Left renal cortex interstitium (tissue), 4 donors: Measurements from ENCODE around the gene GSC2. TPM values are rescaled to one million over a fixed set of nuclear protein-coding genes. Genes with fewer than 3 reads are reported as not detected.
"Not testable (repeated sequence)": the region's sequence is repeated elsewhere in the genome, so short reads cannot be mapped to it uniquely, and the experiment has no call there.

Experiments used
- DNase-seq, 4 donors: peaks; one replicate each; pipeline ENCODE4 v3.0.0-alpha.2; 2013; ENCODE audit warnings: low read depth in 4 of 4, low spot score in 2 of 4, missing footprints in 1 of 4
- polyA plus RNA-seq, 4 donors: library from polyadenylated mRNA; unstranded; fragments of 120-200 nt; gene quantifications; one replicate each; pipeline ENCODE4 v1.2.1, GENCODE V29; 2013; ENCODE audit not compliant: insufficient read length in 4 of 4

GSC2 gene
- polyA plus RNA-seq, 4 donors: not detected

DNA sequence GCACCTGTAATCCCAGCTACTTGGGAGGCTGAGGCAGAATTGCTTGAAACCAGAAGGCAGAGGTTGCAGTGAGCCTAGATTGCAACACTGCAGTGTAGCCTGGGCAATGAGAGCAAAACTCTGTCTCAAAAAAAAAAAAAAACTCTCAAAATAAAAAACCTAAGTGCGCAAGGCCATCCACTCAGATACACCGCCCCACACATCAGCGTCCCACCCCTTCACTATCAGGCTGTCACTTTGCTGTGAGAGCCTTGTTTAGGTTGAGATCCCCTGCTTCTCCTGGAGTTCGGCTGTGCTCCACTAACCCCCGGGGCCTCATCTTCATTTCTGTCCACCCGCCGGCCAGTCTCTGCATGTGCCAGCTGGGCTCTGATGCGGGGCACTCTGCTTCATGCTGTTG, 16.3 kb upstream of the GSC2 start:
- DNase-seq: no peak

DNA sequence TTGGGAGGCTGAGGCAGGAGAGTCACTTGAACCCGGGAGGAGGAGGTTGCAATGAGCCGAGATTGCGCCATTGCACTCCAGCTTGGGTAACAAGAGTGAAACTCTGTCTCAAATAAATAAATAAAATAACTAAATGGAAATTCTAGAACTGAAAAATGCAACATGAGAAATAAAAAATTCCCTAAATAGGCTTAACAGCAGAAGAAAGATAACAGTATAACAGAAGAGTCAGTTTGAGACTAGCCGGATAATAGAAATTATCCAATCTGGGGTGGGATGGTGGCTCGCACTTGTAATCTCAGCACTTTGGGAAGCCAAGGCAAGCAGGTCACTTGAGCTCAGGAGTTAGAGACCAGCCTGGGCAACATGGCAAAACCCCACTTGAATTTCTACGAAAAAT, 14.3 kb upstream of the GSC2 start:
- DNase-seq: no peak

DNA sequence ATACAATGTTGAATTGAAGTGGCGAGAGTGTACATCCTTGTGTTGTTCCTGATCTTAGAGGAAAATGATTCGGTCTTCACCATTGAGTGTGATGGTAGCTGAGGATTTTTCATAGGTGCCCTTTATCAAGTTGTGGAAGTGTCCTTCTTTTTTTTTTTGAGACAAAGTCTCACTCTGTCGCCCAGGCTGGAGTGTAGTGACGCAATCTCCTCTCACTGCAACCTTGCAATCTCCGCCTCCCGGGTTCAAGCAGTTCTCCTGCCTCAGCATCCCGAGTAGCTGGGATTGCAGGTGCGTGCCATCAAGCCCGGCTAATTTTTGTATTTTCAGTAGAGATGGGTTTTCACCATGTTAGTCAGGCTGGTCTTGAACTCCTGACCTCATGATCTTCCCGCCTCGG, 8.6 kb upstream of the GSC2 start:
- DNase-seq: not testable (repeated sequence)

DNA sequence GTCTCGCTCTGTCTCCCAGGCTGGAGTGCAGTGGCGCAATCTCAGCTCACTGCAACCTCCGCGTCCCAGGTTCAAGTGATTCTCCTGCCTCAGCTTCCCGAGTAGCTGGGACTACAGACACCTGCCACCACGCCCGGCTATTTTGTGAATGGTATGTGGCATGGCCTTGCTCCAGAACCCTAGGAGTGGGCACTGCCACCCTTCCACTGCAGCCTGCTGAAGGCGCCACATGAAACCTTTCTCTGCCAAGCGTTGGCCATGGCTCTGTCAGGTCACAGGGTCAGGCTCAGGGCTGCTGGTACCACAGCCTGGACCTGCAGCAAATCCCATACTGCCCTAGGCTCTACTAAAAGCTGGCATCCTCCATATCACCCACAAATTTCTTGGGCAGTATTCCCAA, 6.0 kb upstream of the GSC2 start:
- DNase-seq: not testable (repeated sequence)

DNA sequence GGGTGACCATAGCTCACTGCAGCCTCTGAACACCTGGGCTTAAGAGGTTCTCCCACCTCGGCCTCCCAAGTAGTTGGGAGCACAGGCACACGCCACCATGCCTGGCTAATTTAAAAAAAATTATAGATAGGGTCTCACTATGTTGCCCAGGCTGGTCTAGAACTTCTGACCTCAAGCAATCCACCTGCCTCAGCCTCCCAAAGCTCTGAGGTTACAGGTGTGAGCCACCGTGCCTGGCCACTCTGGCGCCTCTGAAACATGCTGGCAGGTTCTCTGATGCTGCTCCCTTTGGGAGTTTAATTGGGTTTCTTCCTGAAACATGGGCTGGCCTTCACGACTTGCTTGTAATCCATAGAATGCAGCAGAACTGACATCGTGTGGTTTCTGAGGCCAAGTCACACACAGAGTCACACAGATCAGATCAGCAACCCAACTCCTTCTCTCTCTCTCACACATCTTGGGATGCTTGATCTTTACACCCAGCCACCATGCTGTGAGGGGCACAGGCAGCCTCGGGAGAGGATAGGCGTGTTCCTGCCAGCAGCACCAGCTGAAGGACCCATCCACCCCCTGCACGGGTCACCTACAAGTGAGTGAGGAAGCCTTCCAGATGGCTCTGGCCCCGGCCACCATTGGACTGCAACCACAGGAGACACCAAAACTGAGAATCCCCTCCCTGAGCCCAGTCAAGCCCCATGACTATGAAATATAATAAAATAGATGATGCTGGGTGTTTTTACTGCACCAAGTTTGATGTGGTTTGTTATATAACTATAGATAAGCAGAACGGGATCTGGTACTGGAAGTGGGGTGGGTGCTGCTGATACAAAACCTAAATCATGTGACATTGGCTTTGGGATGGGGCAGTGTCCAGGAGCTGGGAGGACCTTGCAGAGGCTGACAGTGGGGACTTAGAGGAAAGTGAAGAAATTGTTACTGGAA, 3.1 kb upstream of the GSC2 start:
- no peak for DNase-seq

DNA sequence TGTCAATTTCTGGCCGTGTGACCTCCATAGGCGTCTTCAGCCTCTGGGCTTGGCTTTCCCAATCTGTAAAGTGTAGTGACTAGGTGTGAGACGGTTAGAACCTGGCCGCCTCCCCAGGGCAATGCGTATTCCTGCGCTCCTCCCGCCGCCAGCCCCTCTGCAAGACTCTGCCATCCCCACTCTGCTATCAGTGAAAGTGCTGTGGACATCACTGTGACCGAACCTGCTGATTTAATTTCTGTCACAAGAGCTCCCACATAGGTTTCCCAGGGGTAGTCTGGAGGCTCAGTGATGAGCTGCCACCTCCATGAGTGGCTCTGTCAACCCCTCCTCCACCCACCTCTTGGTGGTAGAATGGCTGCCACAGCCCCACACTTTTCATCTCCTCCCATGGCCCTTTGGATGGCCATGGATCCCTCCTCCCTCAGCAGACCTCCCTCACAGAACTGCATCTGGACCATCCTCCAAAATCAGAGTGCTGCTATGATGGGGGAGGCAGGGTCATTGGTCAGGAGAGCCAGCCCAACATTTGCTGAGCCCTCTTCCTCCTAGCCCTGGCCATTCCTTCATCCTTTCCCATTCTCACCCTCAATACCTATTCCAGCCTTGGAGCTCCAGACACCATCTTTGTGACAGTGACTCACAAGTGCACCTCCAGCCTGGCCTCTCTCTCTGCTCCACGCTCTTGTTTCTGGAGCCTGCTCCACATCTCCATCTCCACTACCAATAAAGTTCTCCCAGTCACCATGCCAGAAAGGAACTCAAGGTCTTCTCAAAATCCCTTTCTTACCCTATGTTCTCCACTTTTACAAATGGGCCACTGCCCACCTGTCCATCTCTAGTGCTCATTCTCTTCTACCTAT, 1.5 kb upstream of the GSC2 start:
- no peak for DNase-seq

DNA sequence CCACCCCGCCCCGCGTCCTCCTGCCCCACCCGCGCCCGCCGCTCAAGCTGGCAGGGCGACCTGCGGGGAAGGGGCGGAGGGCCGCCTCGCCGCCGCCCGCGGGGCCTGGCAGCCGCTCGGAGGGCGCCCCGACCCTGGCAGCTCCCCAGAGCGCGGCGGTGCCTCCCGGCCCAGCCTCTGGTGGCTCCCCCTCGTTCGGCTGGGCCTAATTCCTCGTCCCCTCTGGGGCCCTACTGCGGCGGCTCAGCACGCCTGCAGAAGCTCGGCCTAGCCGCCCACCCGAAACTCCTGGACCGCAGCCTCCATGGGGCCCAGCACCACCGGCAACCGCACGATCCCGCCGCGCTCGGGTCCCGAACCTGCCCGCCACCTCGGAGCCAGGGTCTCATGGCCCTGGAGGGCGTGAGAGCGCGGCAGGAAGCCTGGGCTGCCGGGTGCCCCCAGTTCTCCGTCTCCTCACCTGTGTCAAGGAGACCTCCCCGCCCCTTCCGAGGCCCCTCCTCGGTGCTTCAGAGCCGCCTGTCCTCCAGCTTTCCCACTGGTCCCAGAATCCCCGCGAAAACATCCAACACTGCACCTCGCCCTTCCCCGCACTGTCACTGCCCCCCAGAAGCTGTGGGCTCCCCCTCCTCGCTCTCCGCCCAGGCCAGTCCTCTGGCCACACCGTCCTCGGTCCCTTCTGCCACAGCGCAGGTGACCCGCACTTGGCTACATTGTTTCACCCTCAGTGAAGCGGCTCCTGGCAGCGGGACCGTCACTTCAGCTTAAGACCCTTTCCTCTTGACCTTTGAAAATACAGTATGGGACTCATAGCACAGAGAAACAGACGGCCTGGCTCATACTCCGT, 613 bp upstream of the GSC2 start:
- no peak for DNase-seq

DNA sequence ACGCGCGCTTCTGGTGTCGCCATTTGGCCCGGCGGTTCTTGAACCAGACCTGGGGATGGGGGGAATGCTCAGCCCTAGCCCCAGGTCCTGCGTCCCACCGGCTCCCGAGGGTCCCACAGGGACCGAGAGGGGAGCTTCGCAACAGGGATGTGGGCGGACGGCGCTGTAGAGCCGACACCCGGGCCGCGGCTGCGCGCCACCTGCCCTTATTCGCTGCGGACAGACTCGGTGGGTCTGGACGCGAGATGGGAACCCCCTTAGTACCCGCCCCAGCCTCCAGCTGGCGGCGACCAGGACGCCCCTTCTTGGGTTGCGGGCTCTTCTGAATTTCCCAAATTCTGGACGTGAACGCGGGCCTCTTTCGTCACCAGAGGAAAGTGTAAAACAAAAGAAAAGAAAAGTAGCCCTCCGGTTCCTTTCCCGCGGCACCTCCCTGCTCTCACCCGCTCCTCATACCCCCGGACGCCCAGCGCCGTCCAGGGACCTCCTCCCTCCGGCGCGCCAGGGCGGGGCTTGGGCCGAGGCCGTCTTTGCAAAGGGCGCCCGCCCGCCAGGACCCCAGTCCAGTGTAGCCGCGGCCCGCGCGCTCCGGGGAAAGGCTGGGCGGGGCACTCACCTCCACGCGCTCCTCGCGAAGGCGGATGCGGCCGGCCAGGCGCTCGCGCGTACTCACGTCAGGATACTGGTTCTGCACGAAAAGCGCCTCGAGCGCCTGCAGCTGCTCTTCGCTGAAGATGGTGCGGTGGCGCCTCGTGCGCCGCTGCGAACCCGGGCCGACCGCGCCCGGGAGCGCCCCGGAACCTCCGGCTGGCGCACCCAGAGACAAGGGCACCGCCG, 827 bp downstream of the GSC2 start:
- no peak for DNase-seq

DNA sequence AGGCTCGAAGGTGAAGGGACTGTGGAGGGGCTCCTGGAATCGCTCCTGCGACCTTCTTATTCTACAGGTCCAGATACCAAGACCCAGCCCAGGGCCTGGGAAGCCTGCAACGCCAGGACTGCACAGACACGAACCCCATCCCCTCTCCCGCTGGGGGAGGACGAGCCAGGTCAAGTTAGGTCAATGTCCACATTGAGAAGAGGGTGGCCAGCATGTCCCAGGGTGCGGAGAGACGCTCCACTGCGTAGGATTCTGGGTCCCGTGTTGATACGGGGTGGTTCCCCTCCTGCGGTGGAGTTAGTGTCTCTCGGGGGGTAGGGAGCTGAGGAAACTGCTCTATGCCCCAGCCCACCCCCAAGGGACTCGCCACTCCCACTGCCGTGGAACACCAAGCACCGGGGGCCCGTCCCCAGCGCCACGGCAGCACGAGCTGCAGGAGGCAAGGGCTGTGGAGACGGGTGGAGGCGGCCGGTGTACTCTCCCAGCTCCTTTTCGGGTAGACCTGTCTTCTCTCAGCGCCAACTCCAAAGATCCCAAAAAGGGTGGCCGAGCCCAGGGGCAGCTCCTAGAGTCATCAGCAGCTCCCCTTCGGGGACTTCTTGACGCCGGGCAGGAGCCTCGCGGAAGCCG, 1.6 kb downstream of the GSC2 start:
- DNase-seq: no peak

DNA sequence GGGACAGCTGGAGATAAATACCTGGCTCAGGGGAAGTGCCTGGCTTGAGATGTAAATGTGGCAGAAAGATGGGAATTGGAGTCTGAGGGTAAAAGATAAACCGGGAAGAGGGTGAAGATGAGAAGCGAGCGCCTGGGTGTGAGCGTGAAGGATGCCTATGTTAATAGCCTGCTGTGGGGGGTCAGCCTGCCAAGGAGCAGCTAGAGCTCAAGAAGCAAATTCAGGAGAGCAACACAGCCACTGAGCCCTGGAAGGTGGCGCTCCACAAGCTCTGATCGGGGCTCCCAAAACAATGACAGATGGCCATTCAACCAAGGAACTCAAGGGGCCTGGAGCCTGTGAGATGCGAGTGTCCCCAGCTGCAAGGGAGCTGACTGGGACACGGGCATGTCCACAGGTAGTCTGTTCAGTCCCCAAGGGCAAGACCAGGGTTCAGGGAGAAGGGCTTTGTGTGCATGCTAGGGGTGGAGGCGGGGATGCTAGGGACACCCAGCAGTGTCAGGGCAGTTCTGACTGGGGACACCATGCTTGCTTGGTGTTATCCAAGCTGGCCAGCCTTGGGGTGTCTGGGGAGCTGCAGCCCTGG, 2.8 kb downstream of the GSC2 start:
- DNase-seq: no peak

DNA sequence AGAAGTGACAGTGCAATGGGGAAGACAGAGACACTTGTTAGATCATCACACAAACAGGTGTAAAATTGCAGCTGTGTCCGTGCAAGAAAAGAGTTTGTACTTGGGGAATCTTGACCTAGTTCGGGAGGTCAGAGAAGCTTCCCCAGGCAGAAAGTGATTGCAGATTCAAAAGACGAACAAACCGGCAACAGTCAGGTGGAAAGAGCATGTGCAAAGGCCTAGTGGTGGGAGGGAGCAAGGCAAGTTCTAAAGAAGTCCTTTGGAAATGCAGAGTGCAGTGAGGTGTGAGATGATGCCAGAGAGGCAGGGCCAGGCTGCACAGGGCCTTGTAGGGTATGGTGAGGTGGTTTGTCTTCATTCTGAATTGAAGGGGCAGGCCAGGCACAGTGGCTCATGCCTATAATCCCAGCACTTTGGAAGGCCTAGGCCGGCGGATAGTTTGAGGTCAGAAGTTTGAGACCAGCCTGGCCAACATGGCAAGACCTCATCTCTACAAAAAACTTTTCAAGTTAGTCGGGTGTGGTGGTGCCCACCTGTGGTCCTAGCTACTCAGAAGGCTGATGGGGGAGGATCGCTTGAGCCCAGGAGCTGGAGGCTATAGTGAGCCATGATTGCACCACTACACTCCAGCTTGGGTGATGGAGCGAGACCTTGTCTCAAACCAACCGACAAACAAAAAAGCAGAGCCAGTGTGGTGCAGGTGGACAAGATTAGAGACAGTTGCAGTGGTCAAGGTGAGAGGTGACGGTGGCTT, 3.7 kb downstream of the GSC2 start:
- DNase-seq: no peak

DNA sequence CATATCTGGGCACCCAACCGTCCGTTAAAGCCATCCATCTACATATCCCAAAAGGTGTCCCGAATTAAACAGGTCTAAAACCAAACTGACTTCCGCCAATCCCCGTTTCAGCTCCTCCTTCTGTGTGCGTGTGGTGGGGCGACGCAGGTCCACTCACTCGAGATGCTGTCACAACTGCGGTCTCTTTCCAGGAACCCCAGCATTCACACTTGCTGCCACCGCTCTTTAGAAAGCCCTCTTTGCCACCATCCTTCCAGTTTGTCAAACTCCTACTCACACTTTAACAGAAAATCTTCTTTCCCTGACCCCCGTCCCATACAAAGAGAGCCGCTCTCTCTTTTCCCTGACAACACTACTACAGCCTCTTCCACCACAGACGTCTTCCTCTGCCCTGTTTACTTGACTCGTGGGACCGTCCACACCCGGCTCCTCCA, 6.1 kb downstream of the GSC2 start:
- DNase-seq: no peak

DNA sequence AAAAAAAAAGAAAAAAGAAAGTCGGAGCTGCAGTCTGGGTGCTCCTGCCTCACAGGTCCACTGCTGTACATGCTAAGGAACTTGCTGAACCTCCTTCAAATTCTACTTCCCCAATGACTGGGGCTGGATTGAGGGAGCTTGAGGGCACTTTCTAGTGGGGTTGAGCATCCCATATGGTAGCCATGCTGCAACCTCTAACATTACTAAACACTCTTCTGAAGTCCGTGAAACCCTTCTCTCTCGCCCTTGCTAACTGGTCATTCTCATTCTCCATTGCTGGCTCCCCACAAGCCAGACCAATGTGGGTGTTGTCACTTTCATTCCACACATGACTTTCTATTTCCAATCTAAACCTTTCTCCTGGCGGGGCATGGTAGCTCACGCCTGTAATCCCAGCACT, 6.9 kb downstream of the GSC2 start:
- DNase-seq: no peak

DNA sequence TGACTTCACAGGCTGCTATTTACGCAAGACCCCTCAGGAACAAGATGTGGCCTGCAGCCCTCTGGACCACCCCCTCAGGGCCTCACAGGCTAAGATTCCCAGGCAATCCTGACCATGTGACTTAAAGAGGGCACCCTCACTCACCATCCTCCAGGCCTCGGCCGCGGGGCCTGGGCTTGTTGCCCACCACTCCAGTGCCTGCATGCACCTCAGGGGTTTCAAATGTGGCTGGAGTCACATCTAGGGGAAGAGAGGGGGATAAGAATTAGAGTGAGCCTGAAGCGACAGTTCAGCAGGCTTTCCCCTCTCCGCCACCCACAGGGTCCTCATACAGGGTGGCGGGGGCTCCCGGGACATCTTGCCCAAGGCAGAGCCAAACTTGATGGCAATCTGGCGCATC, 7.7 kb downstream of the GSC2 start:
- DNase-seq: no peak

DNA sequence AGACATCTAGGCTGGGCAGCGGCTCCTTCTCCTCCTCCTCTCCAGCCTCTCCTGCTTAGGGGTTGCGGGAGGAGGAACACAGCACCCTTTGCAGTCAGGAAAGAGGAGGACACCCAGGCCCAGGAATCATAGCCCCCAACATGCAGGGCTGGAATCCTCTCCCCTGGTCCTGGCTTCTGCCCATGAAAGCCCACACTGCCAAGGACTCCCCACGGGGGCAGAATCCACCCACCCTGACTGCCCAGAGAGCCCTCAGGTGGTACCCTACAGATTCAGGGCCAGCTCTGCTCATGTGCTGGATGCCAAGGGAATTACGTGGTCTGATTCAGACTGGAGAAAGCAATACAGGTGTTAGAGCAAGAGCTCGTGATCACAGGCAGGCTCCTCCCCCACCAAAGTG, 10.1 kb downstream of the GSC2 start:
- DNase-seq: no peak

DNA sequence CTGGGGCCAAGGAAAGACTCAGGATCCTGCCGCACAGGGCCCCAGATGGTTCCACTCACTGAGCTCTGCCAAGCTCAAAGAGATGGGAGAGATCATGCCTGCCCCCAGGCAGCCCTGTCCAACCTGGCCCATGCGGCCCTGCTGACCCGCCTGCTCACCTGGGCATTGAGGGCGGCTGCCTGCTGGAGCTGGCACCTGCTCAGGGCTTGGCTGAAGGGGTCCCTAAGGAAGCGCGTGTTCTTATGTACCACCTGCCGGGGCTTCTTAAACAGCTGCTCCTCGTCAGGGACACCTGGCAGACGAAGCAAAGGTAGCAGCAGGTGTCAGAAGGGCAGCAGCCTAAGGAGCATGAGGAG, 11.1 kb downstream of the GSC2 start:
- no peak for DNase-seq

DNA sequence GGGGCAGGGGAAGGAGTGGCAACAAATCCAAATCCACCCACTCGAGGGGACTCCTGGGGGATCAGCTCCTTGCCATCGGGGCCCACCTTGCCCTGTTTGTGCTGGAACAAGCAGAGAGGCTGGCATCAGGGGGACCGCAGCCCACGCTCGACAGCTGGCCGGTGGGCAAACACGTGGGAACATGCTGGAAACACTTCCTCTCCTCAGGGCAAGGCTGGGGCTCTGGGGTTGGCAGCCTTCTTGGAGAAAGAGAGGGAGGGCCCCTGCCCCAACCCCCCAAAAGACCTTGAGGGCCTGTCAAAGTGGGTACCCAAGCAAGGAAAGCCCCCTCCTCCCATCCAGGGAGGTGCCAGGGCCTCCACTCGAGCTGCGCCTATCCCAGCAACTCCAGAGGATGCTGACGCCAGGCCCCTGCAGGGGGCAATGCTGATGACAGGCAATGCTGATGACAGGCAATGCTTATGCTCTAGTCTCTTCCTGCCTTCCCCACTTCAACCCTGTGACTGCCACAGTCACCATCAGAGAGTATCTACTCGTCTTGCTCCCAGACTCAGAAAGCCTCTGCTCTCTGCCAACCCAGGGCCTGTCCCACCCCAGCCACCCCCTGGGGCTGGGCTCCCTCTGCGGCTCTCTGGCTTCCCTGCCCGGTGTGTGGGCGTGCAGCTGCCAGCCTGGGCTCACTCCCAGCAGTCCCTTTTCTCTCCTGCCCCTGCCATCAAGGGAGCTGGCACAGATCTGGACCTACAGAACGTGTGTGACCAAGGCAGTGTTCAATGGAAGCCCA, 11.7 kb downstream of the GSC2 start:
- no peak for DNase-seq
